Transverse colon (tissue), 4 donors: Measurements from ENCODE around the gene AMIGO1.

ENCODE experiments used
- CTCF ChIP-seq, 5 experiments: fragments of 200-600 bp in 3 of 5; fragments of 450-650 bp in 2 of 5; sonication (generic) in 3 of 5; IDR thresholded peaks; 1 replicate in 2 of 5; 2 replicates in 3 of 5; pipeline ENCODE4 v1.5.1; 2016 to 2017; ENCODE audit warnings: antibody characterized with exemption in 5 of 5, inconsistent platforms in 3 of 5, mild to moderate bottlenecking in 2 of 5, moderate library complexity in 1 of 5
- POLR2A ChIP-seq: fragments of 450-650 bp; IDR thresholded peaks from one replicate; pipeline ENCODE4 v1.6.1; 2016; ENCODE audit warnings: antibody characterized with exemption, mild to moderate bottlenecking, moderate library complexity
- POLR2AphosphoS5 ChIP-seq, 3 donors: sonication (generic); formaldehyde crosslinking; IDR thresholded peaks; one replicate each; pipeline ENCODE4 v1.6.1; 2016; ENCODE audit warnings: antibody characterized with exemption in 3 of 3

GRCh38 chr1:109470245-109470644 is 39.3 kb downstream of the AMIGO1 start:
- no peak for TF ChIP-seq POLR2A
- no peak for TF ChIP-seq CTCF (IDR thresholded peaks at IDR 0.05)
- TF ChIP-seq POLR2AphosphoS5 (IDR thresholded peaks at IDR 0.05), result no peak
